ENCODE measurements around the gene LRRN2.
"Not testable (repeated sequence)": the region's sequence is repeated elsewhere in the genome, so short reads cannot be mapped to it uniquely, and the experiment has no call there.

The LRRN2 gene

GRCh38 chr1:204571631-204572030 is 113.9 kb downstream of the LRRN2 start:
- no peak for TF ChIP-seq CTCF (IDR thresholded peaks at IDR 0.05)
- Histone ChIP-seq H3K27me3 (ENCODE audit: control insufficient read depth, insufficient read depth, low read length) (no peaks in the 10 kb centered on the region), H3K4me1 (no peaks in the 10 kb centered on the region), H3K4me3 (ENCODE audit: low read depth, low read length) (no peak overlapping the region), H3K4me2 (ENCODE audit: low read length) (no peak overlapping the region), H3K27ac (no peak overlapping the region), H3K9ac (no peak overlapping the region), H2AFZ (no peak overlapping the region), H3K36me3 (ENCODE audit: control insufficient read depth, insufficient read depth, low read length) (no peaks in the 10 kb centered on the region), H3K9me3 (ENCODE audit: control insufficient read depth, low read length) (no peaks in the 10 kb centered on the region), H3K79me2 (no peaks in the 10 kb centered on the region)

GRCh38 chr1:204571128-204571527 is 114.4 kb downstream of the LRRN2 start:
- Histone ChIP-seq H3K9me3 (ENCODE audit: control insufficient read depth, low read length) (no peaks in the 10 kb centered on the region), H3K36me3 (ENCODE audit: control insufficient read depth, insufficient read depth, low read length) (no peaks in the 10 kb centered on the region), H3K27me3 (ENCODE audit: control insufficient read depth, insufficient read depth, low read length) (no peaks in the 10 kb centered on the region), H3K79me2 (no peaks in the 10 kb centered on the region), H3K9ac (no peak overlapping the region), H3K27ac (no peak overlapping the region), H3K4me3 (ENCODE audit: low read depth, low read length) (no peak overlapping the region), H3K4me2 (ENCODE audit: low read length) (no peak overlapping the region), H2AFZ (no peak overlapping the region), H3K4me1 (no peaks in the 10 kb centered on the region)
- no peak for TF ChIP-seq CTCF (IDR thresholded peaks at IDR 0.05)

- H3K9ac ChIP-seq, result not testable (repeated sequence)
These were observed 115.5 kb downstream of the LRRN2 start for GRCh38 chr1:204570021-204570420.

GRCh38 chr1:204569478-204569877 is 116.1 kb downstream of the LRRN2 start:
- no peaks in the 10 kb centered on the region for H3K79me2 ChIP-seq
- no peak overlapping the region for H2AFZ ChIP-seq
- no peak overlapping the region for H3K9ac ChIP-seq
- TF ChIP-seq CTCF (IDR thresholded peaks at IDR 0.05), result no peak
- no peak overlapping the region for H3K4me3 ChIP-seq (ENCODE audit: low read depth, low read length)
- no peaks in the 10 kb centered on the region for H3K9me3 ChIP-seq (ENCODE audit: control insufficient read depth, low read length)
- no peak overlapping the region for H3K4me2 ChIP-seq (ENCODE audit: low read length)
- no peaks in the 10 kb centered on the region for H3K36me3 ChIP-seq (ENCODE audit: control insufficient read depth, insufficient read depth, low read length)
- H3K4me1 ChIP-seq, result no peaks in the 10 kb centered on the region
- H3K27ac ChIP-seq, result no peak overlapping the region
- H3K27me3 ChIP-seq (ENCODE audit: control insufficient read depth, insufficient read depth, low read length), result no peaks in the 10 kb centered on the region

More at GRCh38 chr1:204570021-204570420, 115.5 kb downstream of the LRRN2 start:
- not testable (repeated sequence) for H3K36me3 ChIP-seq (ENCODE audit: control insufficient read depth, insufficient read depth, low read length); H3K4me3 ChIP-seq (ENCODE audit: low read depth, low read length); H3K27ac ChIP-seq; H2AFZ ChIP-seq; H3K4me1 ChIP-seq; H3K4me2 ChIP-seq (ENCODE audit: low read length); H3K9me3 ChIP-seq (ENCODE audit: control insufficient read depth, low read length); H3K27me3 ChIP-seq (ENCODE audit: control insufficient read depth, insufficient read depth, low read length); H3K79me2 ChIP-seq

GRCh38 chr1:204568576-204569315 is 116.8 kb downstream of the LRRN2 start:
- Histone ChIP-seq H3K9me3 (ENCODE audit: control insufficient read depth, low read length) (no peaks in the 10 kb centered on the region), H3K79me2 (no peaks in the 10 kb centered on the region), H2AFZ (no peak overlapping the region), H3K4me1 (no peaks in the 10 kb centered on the region), H3K4me2 (ENCODE audit: low read length) (no peak overlapping the region), H3K4me3 (ENCODE audit: low read depth, low read length) (no peak overlapping the region), H3K9ac (no peak overlapping the region), H3K36me3 (ENCODE audit: control insufficient read depth, insufficient read depth, low read length) (no peaks in the 10 kb centered on the region), H3K27ac (no peak overlapping the region), H3K27me3 (ENCODE audit: control insufficient read depth, insufficient read depth, low read length) (no peaks in the 10 kb centered on the region)
- no peak for TF ChIP-seq CTCF (IDR thresholded peaks at IDR 0.05)
